GM10248 (cell line): ENCODE results near the gene ZNF205.

Experiments used
- CTCF ChIA-PET: fragments of 300-600 bp; sonication (Branson Sonifier 250); formaldehyde crosslinking; extraction: SDS; loops from one replicate; lab custom pipeline; 2021; ENCODE audit warnings: antibody characterized with exemption; lab: Yijun Ruan, JAX
- POLR2A ChIA-PET: fragments of 350-650 bp; sonication (Branson Sonifier 250); formaldehyde crosslinking; extraction: SDS; loops from one replicate; lab custom pipeline; 2020; ENCODE audit warnings: antibody characterized with exemption; lab: Yijun Ruan, JAX
- DNase-seq: peaks from one replicate; pipeline ENCODE4 v3.0.0; 2012; ENCODE audit errors: extremely low spot score
- CTCF ChIP-seq: IDR thresholded peaks from 2 replicates; pipeline ENCODE4 v1.5.1; 2012; ENCODE audit warnings: mild to moderate bottlenecking, low read depth; ENCODE audit errors: extremely low read depth, missing control alignments, control extremely low read depth

The ZNF205 gene

GRCh38 chr16:3140603-3141427, 28.4 kb downstream of the ZNF205 start:
- CTCF ChIA-PET = interaction anchor here (1.0 to 3.1 kb wide), 3 partner anchors 9 to 31 kb away, joined by 3 to 16 read pairs (median 3); no protein-coding TSS in a partner anchor
- TF ChIP-seq CTCF = no peak
- POLR2A ChIA-PET = no interaction called here
- DNase-seq = no peak

GRCh38 chr16:3141781-3142311, 29.5 kb downstream of the ZNF205 start:
- POLR2A ChIA-PET = no interaction called here
- CTCF ChIA-PET = interaction anchor here (11.2 kb wide), 1 partner anchor 11 kb away, joined by 189 read pairs; the partner anchor contains the start of gene ZNF213
- no peak for TF ChIP-seq CTCF
- DNase-seq = no peak

GRCh38 chr16:3142327-3142726, 29.9 kb downstream of the ZNF205 start:
- CTCF ChIA-PET = interaction anchor here (11.2 kb wide), 1 partner anchor 11 kb away, joined by 189 read pairs; the partner anchor contains the start of gene ZNF213
- no peak for DNase-seq
- no peak for TF ChIP-seq CTCF
- POLR2A ChIA-PET = no interaction called here

GRCh38 chr16:3142770-3143169, 30.4 kb downstream of the ZNF205 start:
- ChIA-PET CTCF (interaction anchor here (11.2 kb wide), 1 partner anchor 11 kb away, joined by 189 read pairs; the partner anchor contains the start of gene ZNF213), POLR2A (no interaction called here)
- no peak for DNase-seq
- no peak for TF ChIP-seq CTCF

- CTCF ChIA-PET = interaction anchor here (11.2 kb wide), 1 partner anchor 12 kb away, joined by 189 read pairs; the partner anchor contains the start of gene ZNF213
- POLR2A ChIA-PET = no interaction called here
- no peak for DNase-seq
- TF ChIP-seq CTCF = no peak
Measured at GRCh38 chr16:3143189-3143588, 30.8 kb downstream of the ZNF205 start.

GRCh38 chr16:3143598-3144320, 31.4 kb downstream of the ZNF205 start:
- no peak for DNase-seq
- CTCF ChIA-PET = interaction anchor here (11.2 kb wide), 1 partner anchor 12 kb away, joined by 189 read pairs; the partner anchor contains the start of gene ZNF213
- POLR2A ChIA-PET = interaction anchor here (0.6 kb wide), 1 partner anchor 9 kb away, joined by 3 read pairs; the partner anchor contains the start of gene ZNF213

More at GRCh38 chr16:3143598-3144320, 31.4 kb downstream of the ZNF205 start:
- no peak for TF ChIP-seq CTCF
